CD4-positive, alpha-beta T cell treated with Interleukin-2 at 100 ng/mL for 4 hours (primary cell): Measurements from ENCODE around the gene CRYBG1.
"Not testable (repeated sequence)": the region's sequence is repeated elsewhere in the genome, so short reads cannot be mapped to it uniquely, and the experiment has no call there.

ENCODE experiments used
- DNase-seq: peaks from one replicate; pipeline ENCODE4 v3.0.0-alpha.2; 2020; ENCODE audit warnings: low spot score

CRYBG1 gene

GRCh38 chr6:106508277-106508676 lies 147.8 kb downstream of the CRYBG1 start:
- no peak for DNase-seq

GRCh38 chr6:106508834-106509233 lies 148.3 kb downstream of the CRYBG1 start:
- no peak for DNase-seq

DNA sequence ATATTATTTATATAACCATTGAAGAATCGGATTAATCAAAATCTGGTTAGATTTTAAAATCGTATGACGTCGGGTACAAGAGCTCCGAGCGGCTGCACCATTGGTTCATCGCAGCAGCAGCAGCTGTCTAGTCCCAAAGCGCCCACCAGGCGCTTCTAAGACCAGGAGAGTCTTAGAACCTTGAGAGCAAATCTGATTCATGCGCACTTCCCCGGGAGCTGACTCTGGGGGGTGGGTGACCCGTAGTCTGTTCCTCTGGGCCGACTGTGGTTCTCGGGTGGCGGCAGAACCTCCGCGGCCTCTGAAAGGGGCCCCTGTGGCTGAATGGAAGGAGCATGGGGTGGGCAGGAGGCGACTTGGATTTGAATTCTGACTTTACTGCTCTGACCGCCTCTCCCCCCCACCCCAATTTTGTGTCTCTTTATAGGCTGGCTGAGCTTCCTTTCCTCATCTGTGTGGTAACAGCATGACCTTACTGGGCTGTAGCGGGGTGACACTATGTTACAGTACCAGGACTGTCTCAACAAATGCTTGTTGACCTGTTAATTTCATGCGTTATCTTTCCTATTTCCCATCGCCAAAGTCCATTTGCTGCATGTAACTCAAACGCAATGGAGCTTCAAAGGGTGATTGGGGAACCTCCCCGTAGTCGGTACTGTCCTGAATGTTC lies 149.0 kb downstream of the CRYBG1 start:
- DNase-seq: no peak

- DNase-seq: peak; percentile 68
These were observed 149.8 kb downstream of the CRYBG1 start for GRCh38 chr6:106510090-106510970.

DNA sequence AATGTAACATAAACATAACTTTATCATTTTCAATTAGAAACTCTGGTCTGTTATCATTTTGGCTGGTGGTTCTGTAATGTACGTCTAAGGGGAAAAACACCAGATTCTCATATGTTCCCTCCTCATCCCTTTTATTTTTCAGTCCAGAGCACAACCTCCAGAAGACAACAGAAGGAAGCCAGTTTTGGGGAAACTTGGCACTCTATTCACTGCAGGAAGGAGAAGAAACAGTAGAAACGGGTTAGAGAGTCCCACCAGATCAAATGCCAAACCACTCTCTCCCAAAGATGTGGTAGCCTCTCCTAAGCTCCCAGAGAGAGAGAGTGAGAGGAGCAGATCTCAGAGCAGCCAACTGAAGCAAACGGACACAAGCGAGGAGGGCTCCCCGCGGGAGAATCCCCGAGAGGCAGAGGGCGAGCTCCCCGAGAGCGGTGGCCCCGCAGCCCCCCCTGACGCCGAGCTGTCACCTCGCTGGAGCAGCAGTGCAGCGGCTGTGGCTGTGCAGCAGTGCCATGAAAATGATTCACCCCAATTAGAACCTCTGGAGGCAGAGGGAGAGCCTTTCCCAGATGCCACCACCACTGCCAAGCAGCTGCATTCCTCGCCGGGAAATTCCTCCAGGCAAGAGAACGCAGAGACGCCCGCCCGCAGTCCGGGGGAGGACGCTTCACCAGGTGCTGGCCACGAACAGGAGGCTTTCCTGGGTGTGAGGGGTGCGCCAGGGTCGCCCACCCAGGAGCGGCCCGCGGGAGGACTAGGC lies 151.0 kb downstream of the CRYBG1 start:
- DNase-seq: no peak

DNA sequence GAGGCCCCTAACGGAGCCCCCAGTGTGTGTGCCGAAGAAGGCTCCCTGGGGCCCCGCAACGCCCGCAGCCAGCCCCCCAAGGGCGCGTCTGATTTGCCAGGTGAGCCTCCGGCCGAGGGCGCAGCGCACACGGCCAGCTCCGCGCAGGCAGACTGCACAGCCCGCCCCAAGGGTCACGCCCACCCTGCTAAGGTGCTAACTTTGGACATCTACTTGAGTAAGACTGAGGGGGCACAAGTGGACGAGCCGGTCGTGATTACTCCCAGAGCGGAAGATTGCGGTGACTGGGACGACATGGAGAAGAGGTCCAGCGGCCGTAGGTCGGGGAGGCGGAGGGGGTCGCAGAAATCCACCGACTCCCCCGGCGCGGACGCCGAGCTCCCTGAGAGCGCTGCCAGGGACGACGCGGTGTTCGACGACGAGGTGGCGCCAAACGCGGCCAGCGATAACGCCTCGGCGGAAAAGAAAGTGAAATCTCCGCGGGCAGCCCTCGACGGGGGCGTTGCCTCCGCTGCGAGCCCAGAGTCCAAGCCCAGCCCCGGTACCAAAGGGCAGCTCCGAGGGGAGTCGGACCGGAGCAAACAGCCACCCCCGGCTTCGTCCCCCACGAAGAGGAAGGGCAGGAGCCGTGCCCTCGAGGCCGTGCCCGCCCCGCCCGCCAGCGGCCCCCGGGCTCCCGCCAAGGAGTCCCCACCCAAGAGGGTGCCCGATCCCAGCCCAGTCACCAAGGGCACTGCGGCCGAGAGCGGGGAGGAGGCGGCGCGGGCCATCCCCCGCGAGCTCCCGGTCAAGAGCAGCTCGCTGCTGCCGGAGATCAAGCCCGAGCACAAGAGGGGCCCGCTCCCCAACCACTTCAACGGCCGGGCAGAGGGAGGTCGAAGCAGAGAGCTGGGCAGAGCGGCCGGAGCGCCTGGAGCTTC lies 151.8 kb downstream of the CRYBG1 start:
- DNase-seq: peak; percentile 78

GRCh38 chr6:106512968-106513574 lies 152.6 kb downstream of the CRYBG1 start:
- no peak for DNase-seq

- peak; percentile 43 for DNase-seq
These were observed 153.5 kb downstream of the CRYBG1 start for GRCh38 chr6:106513808-106514582.

DNA sequence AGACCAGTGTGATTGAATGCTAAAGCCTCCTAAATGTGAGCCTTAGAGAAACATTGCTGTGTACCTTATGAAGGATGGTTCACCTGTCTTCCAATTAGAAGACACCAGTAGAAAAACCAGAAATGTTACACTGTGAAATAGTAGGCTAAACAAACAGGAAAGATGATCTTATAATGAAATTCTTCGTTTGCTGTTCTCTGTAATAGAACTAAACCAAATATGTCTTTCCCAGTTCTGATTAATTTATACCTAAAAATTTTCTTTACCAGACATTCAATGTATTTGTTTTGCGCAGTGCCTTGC lies 154.0 kb downstream of the CRYBG1 start:
- DNase-seq: no peak

- DNase-seq: not testable (repeated sequence)
These were observed 155.1 kb downstream of the CRYBG1 start for GRCh38 chr6:106515582-106515981.

DNA sequence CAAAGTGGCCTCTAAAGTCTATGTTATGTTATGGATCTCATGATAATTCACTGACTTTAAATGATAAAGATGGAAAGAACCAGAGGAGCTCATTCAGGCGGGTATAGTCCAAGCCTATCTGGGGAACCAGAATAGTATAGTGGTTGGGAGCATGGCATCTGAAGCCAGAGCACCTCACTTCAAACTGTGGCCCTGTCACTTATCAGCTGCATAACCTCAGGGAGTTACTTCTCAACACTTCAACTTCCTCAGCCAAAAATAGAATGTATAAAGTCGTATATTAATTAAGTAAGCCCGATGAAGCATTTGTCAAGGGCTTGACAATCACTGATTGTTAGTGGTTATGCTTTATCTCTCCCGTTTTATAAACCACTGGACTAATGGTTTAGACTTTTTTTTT lies 156.1 kb downstream of the CRYBG1 start:
- no peak for DNase-seq

DNA sequence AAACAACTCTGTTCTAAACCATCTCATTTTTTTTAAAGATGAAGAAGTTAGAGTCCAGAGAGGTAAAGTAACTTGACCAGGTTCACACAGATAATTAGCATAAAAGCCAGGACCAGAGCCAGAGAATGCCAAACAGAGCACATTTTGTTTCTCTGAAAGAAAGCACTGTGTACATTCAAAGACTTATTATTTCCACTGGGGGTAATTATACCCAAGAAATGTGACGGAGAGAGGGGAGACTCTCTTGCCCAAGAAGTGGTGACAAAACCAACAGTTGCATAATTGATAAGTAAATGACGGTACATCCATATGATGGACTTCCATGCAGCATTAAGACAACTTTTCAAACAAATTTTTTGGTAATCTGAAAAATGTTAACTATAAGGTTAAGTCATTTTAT lies 157.2 kb downstream of the CRYBG1 start:
- DNase-seq: no peak

DNA sequence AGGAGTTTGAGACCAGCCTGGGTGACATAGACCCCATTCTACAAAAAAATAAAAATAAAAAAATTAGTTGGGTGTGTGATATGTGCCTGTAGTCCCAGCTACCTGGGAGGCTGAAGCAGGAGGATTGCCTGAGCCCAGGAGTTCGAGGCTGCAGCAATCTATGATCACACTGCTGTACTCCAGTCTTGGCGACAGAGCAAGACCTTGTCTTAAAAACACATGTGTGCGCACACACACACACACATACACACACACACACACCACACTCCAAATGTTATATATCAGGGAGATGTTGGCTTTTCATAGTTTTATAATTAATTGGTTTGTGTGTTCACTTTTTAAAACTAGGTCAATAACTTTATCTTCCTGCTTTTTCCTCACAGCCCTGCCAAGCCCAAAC lies 158.2 kb downstream of the CRYBG1 start:
- DNase-seq: no peak

- peak; percentile 90 for DNase-seq
These were observed 159.2 kb downstream of the CRYBG1 start for GRCh38 chr6:106519460-106520394.

DNA sequence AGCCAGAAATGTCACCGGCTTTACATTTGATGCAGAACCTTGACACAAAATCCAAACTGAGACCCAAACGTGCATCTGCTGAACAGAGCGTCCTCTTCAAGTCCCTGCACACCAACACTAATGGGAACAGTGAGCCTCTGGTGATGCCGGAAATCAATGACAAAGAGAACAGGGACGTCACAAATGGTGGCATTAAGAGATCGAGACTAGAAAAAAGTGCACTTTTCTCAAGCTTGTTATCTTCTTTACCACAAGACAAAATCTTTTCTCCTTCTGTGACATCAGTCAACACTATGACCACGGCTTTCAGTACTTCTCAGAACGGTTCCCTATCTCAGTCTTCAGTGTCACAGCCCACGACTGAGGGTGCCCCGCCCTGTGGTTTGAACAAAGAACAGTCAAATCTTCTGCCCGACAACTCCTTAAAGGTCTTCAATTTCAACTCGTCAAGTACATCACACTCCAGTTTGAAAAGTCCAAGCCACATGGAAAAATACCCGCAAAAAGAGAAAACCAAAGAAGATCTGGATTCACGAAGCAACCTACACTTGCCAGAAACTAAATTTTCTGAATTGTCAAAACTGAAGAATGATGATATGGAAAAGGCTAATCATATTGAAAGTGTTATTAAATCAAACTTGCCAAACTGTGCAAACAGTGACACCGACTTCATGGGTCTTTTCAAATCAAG lies 160.3 kb downstream of the CRYBG1 start:
- DNase-seq: peak; percentile 92

DNA sequence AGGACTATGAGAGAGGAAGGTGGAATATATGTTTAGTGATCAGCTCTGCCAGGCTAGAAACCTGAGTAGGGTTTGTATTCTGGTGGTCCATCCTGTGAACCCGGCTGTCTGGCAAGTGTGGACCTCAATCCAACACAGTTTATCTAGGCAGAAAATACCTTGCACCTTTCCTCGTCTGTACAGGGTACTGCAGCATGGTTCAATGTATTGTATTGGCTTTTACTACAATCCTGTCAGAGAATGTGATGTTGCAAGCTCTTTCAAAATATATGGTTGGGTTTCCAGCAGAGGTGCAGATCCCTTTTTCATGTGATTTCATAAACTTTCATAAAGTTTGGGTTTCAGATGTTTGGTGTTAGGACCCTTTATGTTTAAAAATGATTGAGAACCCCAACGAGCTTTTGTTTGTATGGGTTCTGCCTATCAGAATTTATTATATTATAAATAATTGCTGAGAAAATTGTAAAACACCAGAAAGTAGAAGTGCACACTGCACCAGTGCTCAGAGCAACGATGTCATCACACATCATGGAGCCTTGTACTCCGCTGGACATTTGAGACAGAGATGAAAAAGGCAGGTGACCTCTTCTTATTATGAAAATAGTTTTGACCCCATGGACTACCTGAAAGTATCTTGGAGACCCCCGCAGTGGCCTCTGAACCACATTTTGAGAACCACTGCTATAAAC lies 162.2 kb downstream of the CRYBG1 start:
- DNase-seq: no peak

- DNase-seq: peak; percentile 57
These were observed 164.8 kb downstream of the CRYBG1 start for GRCh38 chr6:106525107-106525881.
